H1 (cell line): ENCODE measurements around the gene CD58. TPM values are rescaled to one million over a fixed set of nuclear protein-coding genes. Genes with fewer than 3 reads are reported as not detected.

Experiments
- CHD7 ChIP-seq: fragments of 300-600 bp; sonication (generic); IDR thresholded peaks from 2 replicates; pipeline ENCODE4 v1.7.1; 2012; ENCODE audit warnings: low read length, moderate library complexity, mild to moderate bottlenecking, inconsistent platforms; ENCODE audit not compliant: insufficient replicate concordance
- MAFK ChIP-seq: IDR thresholded peaks from 2 replicates; pipeline ENCODE4 v1.6.1; 2012; ENCODE audit warnings: low read depth, mild to moderate bottlenecking, improper control_type of control experiment, low read length
- MAX ChIP-seq: IDR thresholded peaks from 2 replicates; pipeline ENCODE4 v1.6.1; 2012; ENCODE audit warnings: inconsistent platforms
- RBBP5 ChIP-seq: IDR thresholded peaks from 2 replicates; pipeline ENCODE4 v1.7.1; 2012; ENCODE audit warnings: low read depth, mild to moderate bottlenecking, inconsistent platforms, low read length, moderate library complexity, borderline replicate concordance
- RFX5 ChIP-seq: IDR thresholded peaks from 2 replicates; pipeline ENCODE4 v1.6.1; 2011; ENCODE audit warnings: low read depth, low read length, improper control_type of control experiment, borderline replicate concordance
- SP1 ChIP-seq: IDR thresholded peaks from 2 replicates; pipeline ENCODE4 v1.6.1; 2011; ENCODE audit warnings: low read depth, low read length
- TBP ChIP-seq: IDR thresholded peaks from 2 replicates; pipeline ENCODE4 v1.6.1; 2011; ENCODE audit warnings: low read depth, low read length, improper control_type of control experiment
- TEAD4 ChIP-seq: IDR thresholded peaks from 2 replicates; pipeline ENCODE4 v1.6.1; 2012; ENCODE audit warnings: low read depth, low read length, inconsistent platforms, mixed read lengths
- polyA plus RNA-seq, 7 experiments: library from polyadenylated mRNA; depleted of rRNA in 3 of 7; stranded (reverse) in 5 of 7; unstranded in 2 of 7; fragments of >200 nt in 5 of 7; fragments of 200-250 nt in 2 of 7; gene quantifications; 1 replicate in 5 of 7; 2 replicates in 1 of 7; 4 replicates in 1 of 7; pipeline versions ENCODE4 v1.2.1 to v1.2.3, GENCODE V29; 2011 to 2013; ENCODE audit warnings: missing spikeins in 2 of 7, mixed read lengths in 2 of 7
- total RNA-seq: library from RNA; stranded (reverse); fragmentation: NEBNext Ultra II Directional; extraction: Animal tissue kit (Norgen Biotek cat#: 25700); gene quantifications from 2 replicates; pipeline ENCODE4 v1.2.1, GENCODE V29; 2021

The CD58 gene
- total and polyA plus RNA-seq, 2 of the 8 experiments (the other 6 are each of a cell fraction or from before 2014, with no cell fraction given) = 5.3 to 5.5 TPM

GRCh38 chr1:116585886-116586285 lies 15.1 kb upstream of the CD58 start (continued):
- no peak for TF ChIP-seq CHD7
- TF ChIP-seq RFX5 = no peak
- TF ChIP-seq TBP = no peak
- no peak for TF ChIP-seq SP1
- TF ChIP-seq MAFK = no peak
- no peak for TF ChIP-seq RBBP5
- no peak for TF ChIP-seq MAX
- TF ChIP-seq TEAD4 = no peak
